SU-DHL-6 (cell line): ENCODE data around the gene FAM83D.

Source experiments
- EZH2phosphoT487 ChIP-seq: fragments of 200-600 bp; sonication (generic), shearing (Covaris generic); conservative IDR thresholded peaks from 2 replicates; pipeline ENCODE4 v1.6.1; 2018; ENCODE audit warnings: mild to moderate bottlenecking, antibody characterized with exemption, low read length, moderate library complexity, mixed read lengths
- TF ChIP-seq, protein P1 (sequence below): fragments of 200-600 bp; sonication (generic); IDR thresholded peaks from one replicate; pipeline ENCODE4 v1.5.1; 2017; ENCODE audit warnings: antibody characterized with exemption, mild to moderate bottlenecking, low read length, moderate library complexity; ENCODE audit not compliant: insufficient read depth, poor library complexity, severe bottlenecking

DNA sequence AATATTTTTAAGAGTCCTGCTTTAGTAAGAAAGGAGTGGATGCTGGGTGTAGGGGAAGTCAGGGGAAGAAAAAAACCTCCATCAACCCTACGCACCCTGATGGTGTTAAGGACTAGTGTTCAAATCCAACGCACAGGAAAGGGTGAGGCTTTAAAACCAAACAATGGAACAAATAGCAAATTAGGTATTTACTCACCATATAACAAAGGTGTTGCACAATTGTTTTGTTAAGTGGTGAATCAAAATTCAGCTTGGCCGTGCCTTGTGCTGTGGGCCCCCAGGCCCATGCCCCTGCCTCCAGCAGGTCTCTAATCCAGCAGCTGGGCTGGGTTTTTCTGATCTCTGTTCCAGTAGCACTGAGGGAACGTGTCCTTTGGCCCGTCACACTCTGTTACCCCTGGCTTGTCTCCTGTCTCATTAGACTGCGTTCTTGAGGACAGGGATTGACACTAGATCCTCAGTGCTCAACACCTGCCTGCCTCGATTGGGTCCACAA is 11.8 kb downstream of the FAM83D start:
- TF ChIP-seq, protein P1, sequence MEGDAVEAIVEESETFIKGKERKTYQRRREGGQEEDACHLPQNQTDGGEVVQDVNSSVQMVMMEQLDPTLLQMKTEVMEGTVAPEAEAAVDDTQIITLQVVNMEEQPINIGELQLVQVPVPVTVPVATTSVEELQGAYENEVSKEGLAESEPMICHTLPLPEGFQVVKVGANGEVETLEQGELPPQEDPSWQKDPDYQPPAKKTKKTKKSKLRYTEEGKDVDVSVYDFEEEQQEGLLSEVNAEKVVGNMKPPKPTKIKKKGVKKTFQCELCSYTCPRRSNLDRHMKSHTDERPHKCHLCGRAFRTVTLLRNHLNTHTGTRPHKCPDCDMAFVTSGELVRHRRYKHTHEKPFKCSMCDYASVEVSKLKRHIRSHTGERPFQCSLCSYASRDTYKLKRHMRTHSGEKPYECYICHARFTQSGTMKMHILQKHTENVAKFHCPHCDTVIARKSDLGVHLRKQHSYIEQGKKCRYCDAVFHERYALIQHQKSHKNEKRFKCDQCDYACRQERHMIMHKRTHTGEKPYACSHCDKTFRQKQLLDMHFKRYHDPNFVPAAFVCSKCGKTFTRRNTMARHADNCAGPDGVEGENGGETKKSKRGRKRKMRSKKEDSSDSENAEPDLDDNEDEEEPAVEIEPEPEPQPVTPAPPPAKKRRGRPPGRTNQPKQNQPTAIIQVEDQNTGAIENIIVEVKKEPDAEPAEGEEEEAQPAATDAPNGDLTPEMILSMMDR, result no peak
- no peak for TF ChIP-seq EZH2phosphoT487
